Measurements from ENCODE around the gene LRP1.
"Not testable (repeated sequence)": the region's sequence is repeated elsewhere in the genome, so short reads cannot be mapped to it uniquely, and the experiment has no call there.

Gene LRP1

GRCh38 chr12:57112492-57113294 lies 15.6 kb upstream of the LRP1 start:
- DNase-seq, result no peak

GRCh38 chr12:57116580-57117281 lies 11.6 kb upstream of the LRP1 start:
- DNase-seq, result no peak

GRCh38 chr12:57118711-57119271 lies 9.5 kb upstream of the LRP1 start:
- DNase-seq, result no peak

- DNase-seq, result no peak
These were observed 8.8 kb upstream of the LRP1 start for GRCh38 chr12:57119294-57120085.

GRCh38 chr12:57120718-57121117 lies 7.6 kb upstream of the LRP1 start:
- not testable (repeated sequence) for DNase-seq

GRCh38 chr12:57123813-57124212 lies 4.5 kb upstream of the LRP1 start:
- DNase-seq, result no peak

GRCh38 chr12:57124261-57124877 lies 3.9 kb upstream of the LRP1 start:
- DNase-seq, result peak; percentile 56

- no peak for DNase-seq
These were observed 2.2 kb upstream of the LRP1 start for GRCh38 chr12:57126061-57126460.

- DNase-seq, result no peak
These were observed 1.7 kb upstream of the LRP1 start for GRCh38 chr12:57126561-57126960.

GRCh38 chr12:57127101-57127725 lies 1.1 kb upstream of the LRP1 start:
- DNase-seq, result no peak

- DNase-seq, result no peak
These were observed 400 bp downstream of the LRP1 start for GRCh38 chr12:57128519-57129247.

- no peak for DNase-seq
These were observed 1.1 kb downstream of the LRP1 start for GRCh38 chr12:57129321-57129842.

GRCh38 chr12:57129889-57130288 lies 1.6 kb downstream of the LRP1 start:
- no peak for DNase-seq

- no peak for DNase-seq
These were observed 2.7 kb downstream of the LRP1 start for GRCh38 chr12:57130941-57131340.

- DNase-seq, result no peak
These were observed 3.8 kb downstream of the LRP1 start for GRCh38 chr12:57131896-57132744.

- DNase-seq, result no peak
These were observed 4.8 kb downstream of the LRP1 start for GRCh38 chr12:57133013-57133569.

- no peak for DNase-seq
These were observed 5.6 kb downstream of the LRP1 start for GRCh38 chr12:57133916-57134315.

- no peak for DNase-seq
These were observed 6.7 kb downstream of the LRP1 start for GRCh38 chr12:57134949-57135348.

GRCh38 chr12:57135527-57136326 lies 7.4 kb downstream of the LRP1 start:
- DNase-seq, result no peak

Data from NCI-H1694 (cell line).